ENCODE data around the gene UNK. TPM values are rescaled to one million over a fixed set of nuclear protein-coding genes. Genes with fewer than 3 reads are reported as not detected.

UNK gene, protein sequence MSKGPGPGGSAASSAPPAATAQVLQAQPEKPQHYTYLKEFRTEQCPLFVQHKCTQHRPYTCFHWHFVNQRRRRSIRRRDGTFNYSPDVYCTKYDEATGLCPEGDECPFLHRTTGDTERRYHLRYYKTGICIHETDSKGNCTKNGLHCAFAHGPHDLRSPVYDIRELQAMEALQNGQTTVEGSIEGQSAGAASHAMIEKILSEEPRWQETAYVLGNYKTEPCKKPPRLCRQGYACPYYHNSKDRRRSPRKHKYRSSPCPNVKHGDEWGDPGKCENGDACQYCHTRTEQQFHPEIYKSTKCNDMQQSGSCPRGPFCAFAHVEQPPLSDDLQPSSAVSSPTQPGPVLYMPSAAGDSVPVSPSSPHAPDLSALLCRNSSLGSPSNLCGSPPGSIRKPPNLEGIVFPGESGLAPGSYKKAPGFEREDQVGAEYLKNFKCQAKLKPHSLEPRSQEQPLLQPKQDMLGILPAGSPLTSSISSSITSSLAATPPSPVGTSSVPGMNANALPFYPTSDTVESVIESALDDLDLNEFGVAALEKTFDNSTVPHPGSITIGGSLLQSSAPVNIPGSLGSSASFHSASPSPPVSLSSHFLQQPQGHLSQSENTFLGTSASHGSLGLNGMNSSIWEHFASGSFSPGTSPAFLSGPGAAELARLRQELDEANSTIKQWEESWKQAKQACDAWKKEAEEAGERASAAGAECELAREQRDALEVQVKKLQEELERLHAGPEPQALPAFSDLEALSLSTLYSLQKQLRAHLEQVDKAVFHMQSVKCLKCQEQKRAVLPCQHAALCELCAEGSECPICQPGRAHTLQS
- total RNA-seq: 13.7 TPM
- polyA plus RNA-seq: 31.6 TPM
- long read RNA-seq, donor 1, partial matches to known transcripts: 0 of 3 reads
- long read RNA-seq, donor 1, other reads (novel, unspliced or antisense): 0 of 3 reads
- long read RNA-seq, donor 2: 0 reads
- long read RNA-seq, donor 3, partial matches to known transcripts: 14 of 56 reads
- long read RNA-seq, donor 3, other reads (novel, unspliced or antisense): 38 of 56 reads
- long read RNA-seq, donor 4, partial matches to known transcripts: 0 of 4 reads
- long read RNA-seq, donor 4, other reads (novel, unspliced or antisense): 0 of 4 reads
- long read RNA-seq, donor 5, partial matches to known transcripts: 0 of 4 reads
- long read RNA-seq, donor 5, other reads (novel, unspliced or antisense): 0 of 4 reads
- long read RNA-seq, donor 6, partial matches to known transcripts: 9 of 10 reads
- long read RNA-seq, donor 6, other reads (novel, unspliced or antisense): 0 of 10 reads
- long read RNA-seq, donor 7, partial matches to known transcripts: 0 of 5 reads
- long read RNA-seq, donor 7, other reads (novel, unspliced or antisense): 0 of 5 reads
- long read RNA-seq, donor 8, partial matches to known transcripts: 0 of 3 reads
- long read RNA-seq, donor 8, other reads (novel, unspliced or antisense): 0 of 3 reads
- long read RNA-seq, donor 9: 0 reads
- long read RNA-seq, donor 10, partial matches to known transcripts: 0 of 4 reads
- long read RNA-seq, donor 10, other reads (novel, unspliced or antisense): 0 of 4 reads

DNA sequence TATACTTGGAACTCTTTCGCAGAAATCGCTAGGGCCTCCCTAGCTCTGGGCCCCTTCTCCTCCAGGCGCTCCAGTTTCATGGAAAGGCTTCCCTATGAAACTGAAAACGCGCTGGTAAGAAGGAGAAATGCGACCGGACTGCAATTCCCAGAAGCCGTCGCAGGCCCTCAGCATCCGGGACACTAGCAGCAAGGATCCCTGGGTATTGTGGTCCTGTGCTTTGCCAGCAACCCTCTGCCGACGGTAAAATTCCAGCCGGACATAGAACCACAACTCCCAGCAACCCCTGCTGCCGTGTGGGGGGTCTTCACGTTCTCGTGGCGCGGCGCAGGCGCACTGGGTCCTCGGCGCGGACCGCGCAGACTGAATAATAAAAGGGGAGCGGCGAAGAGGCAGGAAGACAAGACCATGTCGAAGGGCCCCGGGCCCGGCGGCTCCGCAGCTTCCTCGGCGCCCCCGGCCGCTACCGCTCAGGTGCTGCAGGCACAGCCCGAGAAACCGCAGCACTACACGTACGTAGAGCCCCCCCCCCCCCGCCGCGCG, at the start of gene UNK:
Gene UNK (plus strand): TSS at position 334 of the 543 bp plus-strand sequence. CDS start 75 bp downstream, at position 409.
- H3K27me3 ChIP-seq (ENCODE audit: control insufficient read depth in 2 of 2, insufficient read depth in 1 of 2, low read length in 1 of 2): no peaks in the 10 kb centered on the region
- peak; percentile 97 to 99 (median 98) for DNase-seq (ENCODE audit: low read depth in 6 of 9, low spot score in 9 of 9)
- H3K4me3 ChIP-seq (ENCODE audit: low read length in 2 of 2): peak within 1 kb of the TSS; percentile 84 to 86
- WGBS: under 1% methylated on average over 45 of the region's 45 CpGs
- H3K36me3 ChIP-seq (ENCODE audit: control insufficient read depth in 2 of 2, insufficient read depth in 2 of 2, low read length in 1 of 2): peaks cover 0 to 10% of the 10 kb centered on the region in 2 donors
- H3K27ac ChIP-seq (ENCODE audit: low read depth in 1 of 2, low read length in 1 of 2): peak within 1 kb of the TSS; percentile 100
- peaks cover 0 to 4% of the 10 kb centered on the region in 2 donors for H3K9me3 ChIP-seq (ENCODE audit: control insufficient read depth in 2 of 2, insufficient read depth in 1 of 2, low read length in 1 of 2)
- H3K4me1 ChIP-seq (ENCODE audit: control insufficient read depth in 2 of 2, insufficient read depth in 2 of 2, low read length in 2 of 2): peaks cover 21 to 42% of the 10 kb centered on the region in 2 donors

DNA sequence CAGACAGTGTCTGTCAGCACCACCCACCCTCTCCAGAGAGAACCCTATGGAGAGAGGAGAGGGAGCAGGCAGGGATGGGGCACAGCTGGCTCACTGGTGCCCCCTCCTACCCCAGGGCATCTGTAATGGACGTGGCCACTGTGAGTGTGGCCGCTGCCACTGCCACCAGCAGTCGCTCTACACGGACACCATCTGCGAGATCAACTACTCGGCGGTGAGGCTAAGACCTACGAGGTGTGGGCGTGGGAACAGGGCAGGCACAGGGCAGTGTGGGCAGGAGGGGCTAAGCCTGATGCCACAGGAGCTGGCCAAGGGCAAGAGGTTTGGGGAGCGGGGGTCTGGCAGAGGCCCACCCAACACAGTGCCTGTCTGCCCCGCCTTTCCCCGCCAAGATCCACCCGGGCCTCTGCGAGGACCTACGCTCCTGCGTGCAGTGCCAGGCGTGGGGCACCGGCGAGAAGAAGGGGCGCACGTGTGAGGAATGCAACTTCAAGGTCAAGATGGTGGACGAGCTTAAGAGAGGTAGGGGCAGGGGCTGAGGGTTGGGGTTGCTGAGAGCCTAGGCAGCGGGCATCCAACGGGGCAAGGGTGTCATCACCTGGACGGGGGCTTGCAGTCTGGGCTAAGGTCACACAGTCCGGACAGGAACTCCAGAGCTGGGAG, 48.3 kb upstream of the UNK start:
- Histone ChIP-seq H3K27ac (ENCODE audit: low read depth in 1 of 2, low read length in 1 of 2) (no peak overlapping the region), H3K4me3 (ENCODE audit: low read length in 2 of 2) (no peak overlapping the region), H3K9me3 (ENCODE audit: control insufficient read depth in 2 of 2, insufficient read depth in 1 of 2, low read length in 1 of 2) (no peaks in the 10 kb centered on the region), H3K36me3 (ENCODE audit: control insufficient read depth in 2 of 2, insufficient read depth in 2 of 2, low read length in 1 of 2) (no peaks in the 10 kb centered on the region), H3K4me1 (ENCODE audit: control insufficient read depth in 2 of 2, insufficient read depth in 2 of 2, low read length in 2 of 2) (no peaks in the 10 kb centered on the region), H3K27me3 (ENCODE audit: control insufficient read depth in 2 of 2, insufficient read depth in 1 of 2, low read length in 1 of 2) (no peaks in the 10 kb centered on the region)
- 95% methylated on average over 26 of the region's 26 CpGs for WGBS
- no peak for DNase-seq (ENCODE audit: low read depth in 6 of 9, low spot score in 9 of 9)

DNA sequence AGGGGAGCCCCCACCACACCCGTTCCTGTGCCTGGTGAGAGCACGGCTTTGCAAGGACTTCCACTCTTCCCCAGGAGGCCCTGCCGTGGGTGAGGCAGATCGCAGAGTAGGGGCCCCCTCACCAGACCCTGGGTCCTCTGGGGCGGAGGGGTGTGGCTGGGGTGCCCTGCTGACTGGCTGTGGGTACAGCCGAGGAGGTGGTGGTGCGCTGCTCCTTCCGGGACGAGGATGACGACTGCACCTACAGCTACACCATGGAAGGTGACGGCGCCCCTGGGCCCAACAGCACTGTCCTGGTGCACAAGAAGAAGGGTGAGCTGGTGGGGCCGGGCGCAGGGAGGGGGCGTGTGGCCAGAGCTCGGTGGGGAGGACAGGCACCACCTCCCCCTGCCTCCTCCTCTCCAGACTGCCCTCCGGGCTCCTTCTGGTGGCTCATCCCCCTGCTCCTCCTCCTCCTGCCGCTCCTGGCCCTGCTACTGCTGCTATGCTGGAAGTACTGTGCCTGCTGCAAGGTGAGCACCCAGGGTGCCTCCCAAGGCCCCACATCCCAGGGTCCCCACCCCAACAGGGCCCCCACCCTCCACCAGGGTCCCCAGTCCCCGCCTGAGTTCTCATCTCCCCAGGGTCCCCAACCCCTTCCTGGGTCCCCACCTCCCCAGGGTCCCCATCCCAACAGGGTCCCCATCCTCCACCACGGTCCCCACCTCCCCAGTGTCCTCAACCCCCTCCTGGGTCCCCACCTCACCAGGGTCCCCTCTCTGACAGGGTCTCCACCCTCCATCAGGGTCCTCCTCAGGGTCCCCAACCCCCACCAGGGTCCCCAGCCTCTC, 47.3 kb upstream of the UNK start:
- Histone ChIP-seq H3K4me1 (ENCODE audit: control insufficient read depth in 2 of 2, insufficient read depth in 2 of 2, low read length in 2 of 2) (no peaks in the 10 kb centered on the region), H3K9me3 (ENCODE audit: control insufficient read depth in 2 of 2, insufficient read depth in 1 of 2, low read length in 1 of 2) (no peaks in the 10 kb centered on the region), H3K27ac (ENCODE audit: low read depth in 1 of 2, low read length in 1 of 2) (no peak overlapping the region), H3K36me3 (ENCODE audit: control insufficient read depth in 2 of 2, insufficient read depth in 2 of 2, low read length in 1 of 2) (no peaks in the 10 kb centered on the region), H3K27me3 (ENCODE audit: control insufficient read depth in 2 of 2, insufficient read depth in 1 of 2, low read length in 1 of 2) (no peaks in the 10 kb centered on the region), H3K4me3 (ENCODE audit: low read length in 2 of 2) (no peak overlapping the region)
- 92% methylated on average over 20 of the region's 20 CpGs for WGBS
- DNase-seq (ENCODE audit: low read depth in 6 of 9, low spot score in 9 of 9): no peak

DNA sequence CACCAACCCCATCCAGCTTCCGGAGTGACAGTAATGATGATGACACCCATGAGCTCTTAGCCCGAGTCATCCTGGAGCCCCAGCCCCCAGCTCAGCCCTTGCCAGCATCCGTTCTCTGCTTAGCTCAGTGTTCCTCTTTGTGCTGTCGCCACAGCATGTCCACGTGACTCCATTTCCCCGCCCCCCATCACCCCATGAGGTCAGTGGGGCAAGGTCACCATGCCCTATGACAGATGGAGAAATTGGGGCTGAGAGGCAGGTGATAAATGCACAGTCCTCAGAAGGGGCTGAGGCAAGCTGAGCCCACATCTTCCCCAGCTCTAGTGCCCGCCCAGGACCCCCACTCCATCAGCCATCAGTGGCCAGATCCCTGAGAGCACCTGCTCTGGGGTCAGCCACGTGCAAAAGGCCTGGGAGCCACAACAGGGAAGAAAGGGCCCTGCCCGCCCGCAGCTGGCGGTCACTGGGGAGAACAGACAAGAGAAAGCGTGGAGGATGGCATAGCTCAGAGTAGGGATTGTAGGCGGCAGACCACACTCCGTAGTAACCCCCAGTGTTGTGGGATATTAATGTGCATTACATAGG, 46.3 kb upstream of the UNK start:
- no peaks in the 10 kb centered on the region for H3K9me3 ChIP-seq (ENCODE audit: control insufficient read depth in 2 of 2, insufficient read depth in 1 of 2, low read length in 1 of 2)
- no peak overlapping the region for H3K27ac ChIP-seq (ENCODE audit: low read depth in 1 of 2, low read length in 1 of 2)
- no peaks in the 10 kb centered on the region for H3K27me3 ChIP-seq (ENCODE audit: control insufficient read depth in 2 of 2, insufficient read depth in 1 of 2, low read length in 1 of 2)
- H3K4me3 ChIP-seq (ENCODE audit: low read length in 2 of 2): no peak overlapping the region
- 60% methylated on average over 14 of the region's 14 CpGs for WGBS
- H3K36me3 ChIP-seq (ENCODE audit: control insufficient read depth in 2 of 2, insufficient read depth in 2 of 2, low read length in 1 of 2): no peaks in the 10 kb centered on the region
- no peaks in the 10 kb centered on the region for H3K4me1 ChIP-seq (ENCODE audit: control insufficient read depth in 2 of 2, insufficient read depth in 2 of 2, low read length in 2 of 2)
- peak in 1 of 9 donors; percentile 22 for DNase-seq (ENCODE audit: low read depth in 6 of 9, low spot score in 9 of 9)

DNA sequence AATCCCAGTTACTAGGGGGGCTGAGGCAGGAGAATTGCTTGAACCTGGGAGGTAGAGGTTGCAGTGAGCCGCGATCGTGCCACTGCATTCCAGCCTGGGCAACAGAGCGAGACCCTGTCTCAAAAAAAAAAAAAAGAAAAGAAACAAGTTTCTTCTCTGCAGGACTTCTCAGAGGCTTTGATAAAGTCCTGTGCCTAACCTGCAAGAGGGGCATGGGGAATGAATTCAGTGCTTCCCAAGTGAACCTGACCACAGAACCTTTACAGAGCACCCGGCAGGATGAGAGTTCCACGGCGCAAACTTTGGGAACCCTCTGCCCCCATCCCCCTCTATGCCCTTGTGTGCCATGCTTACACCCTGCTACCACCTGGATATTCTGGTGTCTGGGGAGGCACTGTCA, 45.4 kb upstream of the UNK start:
- WGBS: 95% methylated on average over 7 of the region's 7 CpGs
- H3K27ac ChIP-seq (ENCODE audit: low read depth in 1 of 2, low read length in 1 of 2): no peak overlapping the region
- no peak for DNase-seq (ENCODE audit: low read depth in 6 of 9, low spot score in 9 of 9)
- no peaks in the 10 kb centered on the region for H3K9me3 ChIP-seq (ENCODE audit: control insufficient read depth in 2 of 2, insufficient read depth in 1 of 2, low read length in 1 of 2)
- no peak overlapping the region for H3K4me3 ChIP-seq (ENCODE audit: low read length in 2 of 2)
- no peaks in the 10 kb centered on the region for H3K36me3 ChIP-seq (ENCODE audit: control insufficient read depth in 2 of 2, insufficient read depth in 2 of 2, low read length in 1 of 2)
- H3K27me3 ChIP-seq (ENCODE audit: control insufficient read depth in 2 of 2, insufficient read depth in 1 of 2, low read length in 1 of 2): no peaks in the 10 kb centered on the region
- no peaks in the 10 kb centered on the region for H3K4me1 ChIP-seq (ENCODE audit: control insufficient read depth in 2 of 2, insufficient read depth in 2 of 2, low read length in 2 of 2)

DNA sequence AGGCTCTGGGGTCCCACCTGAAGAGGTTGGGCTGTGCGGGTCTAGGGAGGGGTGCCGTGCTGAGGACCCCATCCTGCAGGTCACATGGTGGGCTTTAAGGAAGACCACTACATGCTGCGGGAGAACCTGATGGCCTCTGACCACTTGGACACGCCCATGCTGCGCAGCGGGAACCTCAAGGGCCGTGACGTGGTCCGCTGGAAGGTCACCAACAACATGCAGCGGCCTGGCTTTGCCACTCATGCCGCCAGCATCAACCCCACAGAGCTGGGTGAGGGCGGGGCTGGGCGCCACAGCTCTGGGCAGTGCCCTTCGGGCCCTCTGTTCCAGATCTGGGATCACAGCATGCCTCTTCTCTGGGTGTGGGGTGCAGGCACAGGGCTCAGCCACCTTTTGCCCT, 44.8 kb upstream of the UNK start:
- no peak for DNase-seq (ENCODE audit: low read depth in 6 of 9, low spot score in 9 of 9)
- WGBS: 97% methylated on average over 14 of the region's 14 CpGs
- H3K36me3 ChIP-seq (ENCODE audit: control insufficient read depth in 2 of 2, insufficient read depth in 2 of 2, low read length in 1 of 2): no peaks in the 10 kb centered on the region

DNA sequence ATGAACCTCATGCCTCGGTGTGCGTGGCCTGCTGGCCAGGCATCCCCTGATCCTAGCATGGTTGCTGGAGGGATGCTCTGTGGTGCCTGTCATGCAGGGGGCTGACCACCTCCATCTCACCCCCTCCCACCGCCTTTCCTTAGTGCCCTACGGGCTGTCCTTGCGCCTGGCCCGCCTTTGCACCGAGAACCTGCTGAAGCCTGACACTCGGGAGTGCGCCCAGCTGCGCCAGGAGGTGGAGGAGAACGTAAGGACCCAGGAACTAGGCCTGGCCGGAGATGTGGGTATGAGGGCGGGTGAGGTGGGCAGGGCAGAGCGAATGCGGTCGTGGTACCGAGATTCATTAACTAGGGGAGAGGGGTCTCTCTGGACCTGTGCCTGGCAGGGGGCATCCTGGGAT, 44.4 kb upstream of the UNK start:
- DNase-seq (ENCODE audit: low read depth in 6 of 9, low spot score in 9 of 9): no peak
- Histone ChIP-seq H3K27ac (ENCODE audit: low read depth in 1 of 2, low read length in 1 of 2) (no peak overlapping the region), H3K4me1 (ENCODE audit: control insufficient read depth in 2 of 2, insufficient read depth in 2 of 2, low read length in 2 of 2) (no peaks in the 10 kb centered on the region), H3K9me3 (ENCODE audit: control insufficient read depth in 2 of 2, insufficient read depth in 1 of 2, low read length in 1 of 2) (no peaks in the 10 kb centered on the region), H3K4me3 (ENCODE audit: low read length in 2 of 2) (no peak overlapping the region), H3K36me3 (ENCODE audit: control insufficient read depth in 2 of 2, insufficient read depth in 2 of 2, low read length in 1 of 2) (no peaks in the 10 kb centered on the region), H3K27me3 (ENCODE audit: control insufficient read depth in 2 of 2, insufficient read depth in 1 of 2, low read length in 1 of 2) (no peaks in the 10 kb centered on the region)
- WGBS: 99% methylated on average over 17 of the region's 17 CpGs

More for the DNA sequence above, 44.8 kb upstream of the UNK start:
- H3K27me3 ChIP-seq (ENCODE audit: control insufficient read depth in 2 of 2, insufficient read depth in 1 of 2, low read length in 1 of 2): no peaks in the 10 kb centered on the region
- no peak overlapping the region for H3K27ac ChIP-seq (ENCODE audit: low read depth in 1 of 2, low read length in 1 of 2)
- H3K4me1 ChIP-seq (ENCODE audit: control insufficient read depth in 2 of 2, insufficient read depth in 2 of 2, low read length in 2 of 2): no peaks in the 10 kb centered on the region
- no peak overlapping the region for H3K4me3 ChIP-seq (ENCODE audit: low read length in 2 of 2)
- H3K9me3 ChIP-seq (ENCODE audit: control insufficient read depth in 2 of 2, insufficient read depth in 1 of 2, low read length in 1 of 2): no peaks in the 10 kb centered on the region

Measured in thymus (tissue), 14 donors.